HG03103 (cell line): ENCODE data around the gene SLX4.

Source experiments
- ATAC-seq: cut with Tn5 transposase; IDR thresholded peaks from one replicate; pipeline ENCODE4 v1.9.1; 2021; ENCODE audit warnings: low read depth; ENCODE audit not compliant: unreplicated experiment

The SLX4 gene

GRCh38 chr16:3561626-3562025, 49.8 kb downstream of the SLX4 start:
- ATAC-seq = no peak

GRCh38 chr16:3554351-3554928, 57.0 kb downstream of the SLX4 start:
- ATAC-seq = no peak

GRCh38 chr16:3553138-3553923, 58.1 kb downstream of the SLX4 start:
- ATAC-seq = no peak

- no peak for ATAC-seq
These were observed 60.3 kb downstream of the SLX4 start for GRCh38 chr16:3550851-3551847.

GRCh38 chr16:3549906-3550305, 61.5 kb downstream of the SLX4 start:
- no peak for ATAC-seq

GRCh38 chr16:3548859-3549258, 62.5 kb downstream of the SLX4 start:
- no peak for ATAC-seq

GRCh38 chr16:3548445-3548844, 63.0 kb downstream of the SLX4 start:
- ATAC-seq = no peak

GRCh38 chr16:3546986-3547682, 64.3 kb downstream of the SLX4 start:
- no peak for ATAC-seq

GRCh38 chr16:3542601-3543373, 68.6 kb downstream of the SLX4 start:
- no peak for ATAC-seq

- no peak for ATAC-seq
These were observed 69.8 kb downstream of the SLX4 start for GRCh38 chr16:3541527-3542155.

GRCh38 chr16:3538222-3538621, 73.2 kb downstream of the SLX4 start:
- no peak for ATAC-seq

GRCh38 chr16:3536851-3537250, 74.6 kb downstream of the SLX4 start:
- no peak for ATAC-seq

- no peak for ATAC-seq
These were observed 75.1 kb downstream of the SLX4 start for GRCh38 chr16:3536271-3536731.

- no peak for ATAC-seq
These were observed 77.3 kb downstream of the SLX4 start for GRCh38 chr16:3534126-3534525.

GRCh38 chr16:3532741-3533140, 78.7 kb downstream of the SLX4 start:
- ATAC-seq = no peak
